HEK293 (cell line): ENCODE data around the gene LEPR.

ENCODE experiments used
- ELK4 ChIP-seq: IDR thresholded peaks from 2 replicates; pipeline ENCODE4 v1.6.1; 2011; ENCODE audit warnings: mild to moderate bottlenecking, low read depth, low read length, borderline replicate concordance
- FEZF1 ChIP-seq: fragments of 450-650 bp; formaldehyde crosslinking; IDR thresholded peaks from 2 replicates; pipeline ENCODE4 v1.5.1; 2016; ENCODE audit warnings: missing biosample characterization, missing genetic modification characterization
- HOXA7 ChIP-seq: sonication (generic); formaldehyde crosslinking; IDR thresholded peaks from 2 replicates; pipeline ENCODE4 v1.8.1; 2022; ENCODE audit warnings: missing genetic modification reagents, borderline replicate concordance
- HOXC10 ChIP-seq: sonication (generic); formaldehyde crosslinking; IDR thresholded peaks from 2 replicates; pipeline ENCODE4 v1.8.1; 2023; ENCODE audit warnings: mild to moderate bottlenecking, missing genetic modification reagents
- HOXD13 ChIP-seq: sonication (generic); formaldehyde crosslinking; IDR thresholded peaks from 2 replicates; pipeline ENCODE4 v1.8.0; 2022; ENCODE audit warnings: missing genetic modification reagents, borderline replicate concordance
- KLF8 ChIP-seq: fragments of 450-650 bp; formaldehyde crosslinking; IDR thresholded peaks from 2 replicates; pipeline ENCODE4 v1.5.1; 2016; ENCODE audit warnings: missing biosample characterization, missing genetic modification characterization
- KLF9 ChIP-seq: fragments of 450-650 bp; formaldehyde crosslinking; IDR thresholded peaks from 2 replicates; pipeline ENCODE4 v1.5.1; 2016; ENCODE audit warnings: missing biosample characterization, missing genetic modification characterization, low read depth
- MEIS1 ChIP-seq: sonication (generic); formaldehyde crosslinking; IDR thresholded peaks from 2 replicates; pipeline ENCODE4 v1.8.1; 2022; ENCODE audit warnings: missing genetic modification reagents, mild to moderate bottlenecking, borderline replicate concordance
- ZBTB20 ChIP-seq: fragments of 450-650 bp; formaldehyde crosslinking; IDR thresholded peaks from 2 replicates; pipeline ENCODE4 v1.5.1; 2016; ENCODE audit warnings: missing biosample characterization, missing genetic modification characterization
- ZFP69B ChIP-seq: fragments of 450-650 bp; formaldehyde crosslinking; IDR thresholded peaks from 2 replicates; pipeline ENCODE4 v1.5.1; 2016; ENCODE audit warnings: missing biosample characterization, missing genetic modification characterization
- ZNF174 ChIP-seq: fragments of 450-650 bp; formaldehyde crosslinking; IDR thresholded peaks from 2 replicates; pipeline ENCODE4 v1.5.0; 2017; ENCODE audit warnings: missing biosample characterization, mild to moderate bottlenecking, missing genetic modification characterization
- ZNF175 ChIP-seq: fragments of 450-650 bp; formaldehyde crosslinking; IDR thresholded peaks from 2 replicates; pipeline ENCODE4 v1.5.1; 2016; ENCODE audit warnings: missing biosample characterization, missing genetic modification characterization
- ZNF19 ChIP-seq: fragments of 450-650 bp; formaldehyde crosslinking; IDR thresholded peaks from 2 replicates; pipeline ENCODE4; 2016; ENCODE audit warnings: missing biosample characterization, missing genetic modification characterization, low read depth
- ZNF266 ChIP-seq: fragments of 450-650 bp; formaldehyde crosslinking; IDR thresholded peaks from 2 replicates; pipeline ENCODE4 v1.5.1; 2016; ENCODE audit warnings: missing biosample characterization, missing genetic modification characterization, low read depth
- ZNF324 ChIP-seq: fragments of 450-650 bp; formaldehyde crosslinking; IDR thresholded peaks from 2 replicates; pipeline ENCODE4 v1.5.1; 2016; ENCODE audit warnings: missing biosample characterization, missing genetic modification characterization
- ZNF426 ChIP-seq: fragments of 450-650 bp; formaldehyde crosslinking; IDR thresholded peaks from 2 replicates; pipeline ENCODE4 v1.5.1; 2017; ENCODE audit warnings: missing biosample characterization, missing genetic modification characterization, mild to moderate bottlenecking, inconsistent platforms, moderate library complexity
- ZNF513 ChIP-seq: fragments of 450-650 bp; IDR thresholded peaks from 2 replicates; pipeline ENCODE4 v1.5.1; 2018; ENCODE audit warnings: missing biosample characterization, missing genetic modification characterization
- ZNF514 ChIP-seq: fragments of 450-650 bp; formaldehyde crosslinking; IDR thresholded peaks from 2 replicates; pipeline ENCODE4 v1.5.1; 2016; ENCODE audit warnings: missing biosample characterization, missing genetic modification characterization
- ZNF530 ChIP-seq: fragments of 450-650 bp; formaldehyde crosslinking; IDR thresholded peaks from 2 replicates; pipeline ENCODE4 v1.5.1; 2016; ENCODE audit warnings: low read depth, missing biosample characterization, missing genetic modification characterization
- ZNF558 ChIP-seq: fragments of 450-650 bp; formaldehyde crosslinking; IDR thresholded peaks from 2 replicates; pipeline ENCODE4 v1.5.1; 2016; ENCODE audit warnings: missing biosample characterization, missing genetic modification characterization
- ZNF561 ChIP-seq: fragments of 450-650 bp; IDR thresholded peaks from 2 replicates; pipeline ENCODE4 v1.5.1; 2018; ENCODE audit warnings: missing biosample characterization, missing genetic modification characterization, borderline replicate concordance
- ZNF621 ChIP-seq: fragments of 450-650 bp; formaldehyde crosslinking; IDR thresholded peaks from 2 replicates; pipeline ENCODE4 v1.5.1; 2017; ENCODE audit warnings: missing biosample characterization, missing genetic modification characterization
- ZNF626 ChIP-seq: fragments of 450-650 bp; sonication (Bioruptor Pico); formaldehyde crosslinking; IDR thresholded peaks from 2 replicates; pipeline ENCODE4 v1.5.1; 2018; ENCODE audit warnings: missing biosample characterization, missing genetic modification characterization, inconsistent platforms
- ZNF677 ChIP-seq: fragments of 450-650 bp; IDR thresholded peaks from 2 replicates; pipeline ENCODE4 v1.5.0; 2018; ENCODE audit warnings: missing biosample characterization, mild to moderate bottlenecking, missing genetic modification characterization, moderate library complexity
- ZNF747 ChIP-seq: fragments of 450-650 bp; formaldehyde crosslinking; IDR thresholded peaks from 2 replicates; pipeline ENCODE4 v1.5.1; 2016; ENCODE audit warnings: missing biosample characterization, missing genetic modification characterization
- ZNF791 ChIP-seq: fragments of 450-650 bp; formaldehyde crosslinking; IDR thresholded peaks from 2 replicates; pipeline ENCODE4 v1.5.1; 2016; ENCODE audit warnings: missing biosample characterization, missing genetic modification characterization
- ZSCAN16 ChIP-seq: fragments of 450-650 bp; formaldehyde crosslinking; IDR thresholded peaks from 2 replicates; pipeline ENCODE4 v1.5.1; 2016; ENCODE audit warnings: missing biosample characterization, missing genetic modification characterization
- ZSCAN23 ChIP-seq: fragments of 450-650 bp; formaldehyde crosslinking; IDR thresholded peaks from 2 replicates; pipeline ENCODE4 v1.5.1; 2016; ENCODE audit warnings: missing biosample characterization, missing genetic modification characterization
- ZSCAN30 ChIP-seq: fragments of 450-650 bp; IDR thresholded peaks from 2 replicates; pipeline ENCODE4 v1.5.1; 2018; ENCODE audit warnings: missing biosample characterization, mild to moderate bottlenecking, missing genetic modification characterization, moderate library complexity
- TF ChIP-seq, protein P1 (sequence below): fragments of 450-650 bp; formaldehyde crosslinking; conservative IDR thresholded peaks from 2 replicates; pipeline ENCODE4 v1.5.1; 2016; ENCODE audit warnings: low read depth, missing biosample characterization, missing genetic modification characterization
- TF ChIP-seq, protein P2 (sequence below): fragments of 450-650 bp; formaldehyde crosslinking; IDR thresholded peaks from 2 replicates; pipeline ENCODE4; 2016; ENCODE audit warnings: missing biosample characterization, missing genetic modification characterization
- TF ChIP-seq, protein P3 (sequence below): fragments of 450-650 bp; formaldehyde crosslinking; IDR thresholded peaks from 2 replicates; pipeline ENCODE4 v1.5.1; 2016; ENCODE audit warnings: missing biosample characterization, missing genetic modification characterization

Gene LEPR

GRCh38 chr1:65420590-65421350 lies at the start of gene LEPR, which contains the start of gene LEPROT (continued):
- TF ChIP-seq FEZF1 (tag by site-specific recombination) = no peak
- TF ChIP-seq ZNF19 (tag by site-specific recombination) = no peak
- TF ChIP-seq HOXC10 (CRISPR knock-in tag) = no peak
- peak; percentile 78 for TF ChIP-seq KLF8 (tag by site-specific recombination)
- no peak for TF ChIP-seq ZNF513 (tag by site-specific recombination)
- TF ChIP-seq, protein P1, sequence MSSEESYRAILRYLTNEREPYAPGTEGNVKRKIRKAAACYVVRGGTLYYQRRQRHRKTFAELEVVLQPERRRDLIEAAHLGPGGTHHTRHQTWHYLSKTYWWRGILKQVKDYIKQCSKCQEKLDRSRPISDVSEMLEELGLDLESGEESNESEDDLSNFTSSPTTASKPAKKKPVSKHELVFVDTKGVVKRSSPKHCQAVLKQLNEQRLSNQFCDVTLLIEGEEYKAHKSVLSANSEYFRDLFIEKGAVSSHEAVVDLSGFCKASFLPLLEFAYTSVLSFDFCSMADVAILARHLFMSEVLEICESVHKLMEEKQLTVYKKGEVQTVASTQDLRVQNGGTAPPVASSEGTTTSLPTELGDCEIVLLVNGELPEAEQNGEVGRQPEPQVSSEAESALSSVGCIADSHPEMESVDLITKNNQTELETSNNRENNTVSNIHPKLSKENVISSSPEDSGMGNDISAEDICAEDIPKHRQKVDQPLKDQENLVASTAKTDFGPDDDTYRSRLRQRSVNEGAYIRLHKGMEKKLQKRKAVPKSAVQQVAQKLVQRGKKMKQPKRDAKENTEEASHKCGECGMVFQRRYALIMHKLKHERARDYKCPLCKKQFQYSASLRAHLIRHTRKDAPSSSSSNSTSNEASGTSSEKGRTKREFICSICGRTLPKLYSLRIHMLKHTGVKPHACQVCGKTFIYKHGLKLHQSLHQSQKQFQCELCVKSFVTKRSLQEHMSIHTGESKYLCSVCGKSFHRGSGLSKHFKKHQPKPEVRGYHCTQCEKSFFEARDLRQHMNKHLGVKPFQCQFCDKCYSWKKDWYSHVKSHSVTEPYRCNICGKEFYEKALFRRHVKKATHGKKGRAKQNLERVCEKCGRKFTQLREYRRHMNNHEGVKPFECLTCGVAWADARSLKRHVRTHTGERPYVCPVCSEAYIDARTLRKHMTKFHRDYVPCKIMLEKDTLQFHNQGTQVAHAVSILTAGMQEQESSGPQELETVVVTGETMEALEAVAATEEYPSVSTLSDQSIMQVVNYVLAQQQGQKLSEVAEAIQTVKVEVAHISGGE (tag by site-specific recombination) = peak; percentile 95
- no peak for TF ChIP-seq ZNF621
- TF ChIP-seq ZNF175 (tag by site-specific recombination) = no peak
- no peak; the same call in 1 of the 2 replicates for TF ChIP-seq KLF9 (tag by site-specific recombination)
- TF ChIP-seq ZSCAN30 (tag by site-specific recombination) = peak; percentile 94
- TF ChIP-seq ZNF677 = no peak
- TF ChIP-seq ELK4 = no peak
- no peak for TF ChIP-seq ZNF514 (tag by site-specific recombination)
- TF ChIP-seq, protein P2, sequence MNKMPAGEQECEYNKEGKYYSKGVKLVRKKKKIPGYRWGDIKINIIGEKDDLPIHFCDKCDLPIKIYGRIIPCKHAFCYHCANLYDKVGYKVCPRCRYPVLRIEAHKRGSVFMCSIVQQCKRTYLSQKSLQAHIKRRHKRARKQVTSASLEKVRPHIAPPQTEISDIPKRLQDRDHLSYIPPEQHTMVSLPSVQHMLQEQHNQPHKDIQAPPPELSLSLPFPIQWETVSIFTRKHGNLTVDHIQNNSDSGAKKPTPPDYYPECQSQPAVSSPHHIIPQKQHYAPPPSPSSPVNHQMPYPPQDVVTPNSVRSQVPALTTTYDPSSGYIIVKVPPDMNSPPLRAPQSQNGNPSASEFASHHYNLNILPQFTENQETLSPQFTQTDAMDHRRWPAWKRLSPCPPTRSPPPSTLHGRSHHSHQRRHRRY (tag by site-specific recombination) = no peak
- no peak for TF ChIP-seq ZNF791 (tag by site-specific recombination)
- TF ChIP-seq ZNF747 (tag by site-specific recombination) = no peak
- no peak for TF ChIP-seq HOXA7 (CRISPR knock-in tag)
- TF ChIP-seq, protein P3, sequence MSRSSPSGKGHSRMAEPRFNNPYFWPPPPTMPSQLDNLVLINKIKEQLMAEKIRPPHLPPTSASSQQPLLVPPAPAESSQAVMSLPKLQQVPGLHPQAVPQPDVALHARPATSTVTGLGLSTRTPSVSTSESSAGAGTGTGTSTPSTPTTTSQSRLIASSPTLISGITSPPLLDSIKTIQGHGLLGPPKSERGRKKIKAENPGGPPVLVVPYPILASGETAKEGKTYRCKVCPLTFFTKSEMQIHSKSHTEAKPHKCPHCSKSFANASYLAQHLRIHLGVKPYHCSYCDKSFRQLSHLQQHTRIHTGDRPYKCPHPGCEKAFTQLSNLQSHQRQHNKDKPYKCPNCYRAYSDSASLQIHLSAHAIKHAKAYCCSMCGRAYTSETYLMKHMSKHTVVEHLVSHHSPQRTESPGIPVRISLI (tag by site-specific recombination) = no peak
- peak; percentile 79; the same call in 1 of the 2 replicates for TF ChIP-seq ZBTB20 (tag by site-specific recombination)
- TF ChIP-seq MEIS1 (CRISPR knock-in tag) = no peak
- TF ChIP-seq ZNF626 (tag by site-specific recombination) = no peak
- TF ChIP-seq ZNF530 (tag by site-specific recombination) = no peak
- TF ChIP-seq ZSCAN16 (tag by site-specific recombination) = no peak
- no peak for TF ChIP-seq ZNF426 (tag by site-specific recombination)
- TF ChIP-seq ZSCAN23 = no peak
- no peak for TF ChIP-seq HOXD13
- TF ChIP-seq ZNF324 (tag by site-specific recombination) = peak; percentile 73
- no peak for TF ChIP-seq ZNF266
- peak; percentile 92 for TF ChIP-seq ZNF561 (tag by site-specific recombination)
- TF ChIP-seq ZNF174 (tag by site-specific recombination) = no peak
- peak; percentile 48; the same call in 1 of the 2 replicates for TF ChIP-seq ZFP69B
- TF ChIP-seq ZNF558 (tag by site-specific recombination) = no peak
